ENCODE data around the gene TRRAP.

Gene TRRAP

DNA sequence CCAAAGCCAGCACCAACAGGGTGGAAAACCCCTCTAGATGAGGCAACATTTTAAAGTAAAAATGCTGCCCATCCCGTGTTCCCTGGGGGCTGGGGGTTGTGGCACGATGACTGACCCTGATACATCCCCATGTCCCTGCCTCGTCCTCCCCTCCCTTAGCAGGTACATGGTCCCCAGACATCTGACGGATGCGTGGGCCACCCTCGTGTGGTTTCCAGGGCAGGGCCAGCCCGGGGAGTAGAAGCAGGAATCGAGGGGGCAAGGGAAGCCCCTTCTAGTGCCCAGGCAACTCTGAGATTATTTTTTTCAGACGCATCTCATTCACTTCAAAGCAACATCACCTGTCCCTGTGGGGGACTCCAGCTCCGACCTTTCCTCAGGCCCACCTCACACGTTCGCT is 12.0 kb upstream of the TRRAP start:
- TF ChIP-seq, protein P1, sequence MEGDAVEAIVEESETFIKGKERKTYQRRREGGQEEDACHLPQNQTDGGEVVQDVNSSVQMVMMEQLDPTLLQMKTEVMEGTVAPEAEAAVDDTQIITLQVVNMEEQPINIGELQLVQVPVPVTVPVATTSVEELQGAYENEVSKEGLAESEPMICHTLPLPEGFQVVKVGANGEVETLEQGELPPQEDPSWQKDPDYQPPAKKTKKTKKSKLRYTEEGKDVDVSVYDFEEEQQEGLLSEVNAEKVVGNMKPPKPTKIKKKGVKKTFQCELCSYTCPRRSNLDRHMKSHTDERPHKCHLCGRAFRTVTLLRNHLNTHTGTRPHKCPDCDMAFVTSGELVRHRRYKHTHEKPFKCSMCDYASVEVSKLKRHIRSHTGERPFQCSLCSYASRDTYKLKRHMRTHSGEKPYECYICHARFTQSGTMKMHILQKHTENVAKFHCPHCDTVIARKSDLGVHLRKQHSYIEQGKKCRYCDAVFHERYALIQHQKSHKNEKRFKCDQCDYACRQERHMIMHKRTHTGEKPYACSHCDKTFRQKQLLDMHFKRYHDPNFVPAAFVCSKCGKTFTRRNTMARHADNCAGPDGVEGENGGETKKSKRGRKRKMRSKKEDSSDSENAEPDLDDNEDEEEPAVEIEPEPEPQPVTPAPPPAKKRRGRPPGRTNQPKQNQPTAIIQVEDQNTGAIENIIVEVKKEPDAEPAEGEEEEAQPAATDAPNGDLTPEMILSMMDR (IDR thresholded peaks at IDR 0.05; ENCODE audit: low read length), result no peak
- TF ChIP-seq EZH2phosphoT487 (IDR thresholded peaks at IDR 0.05; ENCODE audit: low read length) (no peak), EZH2 (optimal IDR thresholded peaks at IDR 0.05; ENCODE audit: low read depth, low read length) (no peak)
- H3K79me2 ChIP-seq (ENCODE audit: low read length), result no peaks in the 10 kb centered on the region
- no peak overlapping the region for H3K9ac ChIP-seq (ENCODE audit: low read length)
- no peaks in the 10 kb centered on the region for H3K4me1 ChIP-seq (ENCODE audit: low read length)
- H3K9me3 ChIP-seq (replicated peaks; ENCODE audit: insufficient read depth, low read length), result no peaks in the 10 kb centered on the region
- no peak overlapping the region for H3K4me2 ChIP-seq (ENCODE audit: low read depth, low read length)
- no peaks in the 10 kb centered on the region for H4K20me1 ChIP-seq (ENCODE audit: insufficient read depth, low read length)
- no peaks in the 10 kb centered on the region for H3K36me3 ChIP-seq (replicated peaks; ENCODE audit: insufficient read depth, low read length)
- H3K27me3 ChIP-seq (replicated peaks; ENCODE audit: insufficient read depth, low read length), result peaks cover 20% of the 10 kb centered on the region
- no peaks in the 10 kb centered on the region for H3K9me2 ChIP-seq (replicated peaks; ENCODE audit: insufficient read depth, low read length)
- no peak for DNase-seq
- no peak overlapping the region for H3K27ac ChIP-seq (ENCODE audit: low read length)
- H2AFZ ChIP-seq (ENCODE audit: low read length), result no peak overlapping the region
- H3K4me3 ChIP-seq (ENCODE audit: low read length), result no peak overlapping the region
- no peaks in the 10 kb centered on the region for H3F3A ChIP-seq (ENCODE audit: insufficient read depth, low read length)

DNA sequence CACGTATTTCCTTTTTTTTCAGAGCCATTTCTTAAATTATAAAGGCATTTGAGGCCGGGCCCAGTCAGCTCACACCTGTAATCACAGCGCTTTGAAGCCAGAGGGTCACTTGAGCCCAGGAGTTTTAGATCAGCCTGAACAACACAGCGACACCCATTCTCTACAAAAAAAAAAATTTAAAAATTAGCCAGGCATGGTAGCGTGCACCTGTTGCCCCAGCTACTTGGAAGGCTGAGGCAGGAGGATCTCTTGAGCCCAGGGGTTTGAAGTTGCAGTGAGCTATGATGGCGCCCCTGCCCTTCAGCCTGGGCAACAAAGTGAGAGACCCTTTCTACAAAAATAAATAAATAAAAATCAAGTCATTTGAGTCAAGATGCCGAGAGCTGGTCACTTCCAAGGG is 11.6 kb upstream of the TRRAP start:
- H3K4me3 ChIP-seq (ENCODE audit: low read length), result no peak overlapping the region
- TF ChIP-seq, protein P1 (IDR thresholded peaks at IDR 0.05; ENCODE audit: low read length), result no peak
- TF ChIP-seq EZH2 (optimal IDR thresholded peaks at IDR 0.05; ENCODE audit: low read depth, low read length) (no peak), EZH2phosphoT487 (IDR thresholded peaks at IDR 0.05; ENCODE audit: low read length) (no peak)
- H3K4me1 ChIP-seq (ENCODE audit: low read length), result no peaks in the 10 kb centered on the region
- peaks cover 20% of the 10 kb centered on the region for H3K27me3 ChIP-seq (replicated peaks; ENCODE audit: insufficient read depth, low read length)
- no peaks in the 10 kb centered on the region for H3K9me3 ChIP-seq (replicated peaks; ENCODE audit: insufficient read depth, low read length)
- no peak overlapping the region for H3K4me2 ChIP-seq (ENCODE audit: low read depth, low read length)
- H3K79me2 ChIP-seq (ENCODE audit: low read length), result no peaks in the 10 kb centered on the region
- no peaks in the 10 kb centered on the region for H4K20me1 ChIP-seq (ENCODE audit: insufficient read depth, low read length)
- no peak overlapping the region for H3K27ac ChIP-seq (ENCODE audit: low read length)
- DNase-seq, result no peak
- H3K36me3 ChIP-seq (replicated peaks; ENCODE audit: insufficient read depth, low read length), result no peaks in the 10 kb centered on the region
- H3K9ac ChIP-seq (ENCODE audit: low read length), result no peak overlapping the region
- H3F3A ChIP-seq (ENCODE audit: insufficient read depth, low read length), result no peaks in the 10 kb centered on the region
- no peak overlapping the region for H2AFZ ChIP-seq (ENCODE audit: low read length)
- H3K9me2 ChIP-seq (replicated peaks; ENCODE audit: insufficient read depth, low read length), result no peaks in the 10 kb centered on the region

DNA sequence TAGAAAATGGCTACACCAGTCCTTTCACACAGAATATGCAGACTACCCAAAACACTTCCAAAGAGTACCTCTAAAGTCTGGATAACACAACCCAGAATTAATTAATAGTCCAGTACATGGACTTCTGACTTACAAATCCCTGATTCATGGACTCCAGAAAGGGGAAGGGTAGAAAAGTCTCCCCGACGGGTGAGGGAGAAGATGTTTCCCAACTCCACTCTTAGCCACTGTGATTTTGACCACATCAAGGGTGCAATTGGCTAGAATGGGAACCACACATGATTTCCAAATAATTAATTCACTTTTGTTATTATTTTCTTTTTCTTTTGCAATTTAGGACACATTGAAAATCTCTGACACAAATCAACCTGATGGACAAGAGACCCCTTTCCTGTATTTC is 9.9 kb upstream of the TRRAP start:
- no peaks in the 10 kb centered on the region for H3K4me1 ChIP-seq (ENCODE audit: low read length)
- no peak overlapping the region for H3K9ac ChIP-seq (ENCODE audit: low read length)
- no peak overlapping the region for H3K27ac ChIP-seq (ENCODE audit: low read length)
- H3F3A ChIP-seq (ENCODE audit: insufficient read depth, low read length), result no peaks in the 10 kb centered on the region
- TF ChIP-seq EZH2 (optimal IDR thresholded peaks at IDR 0.05; ENCODE audit: low read depth, low read length) (no peak), EZH2phosphoT487 (IDR thresholded peaks at IDR 0.05; ENCODE audit: low read length) (no peak)
- TF ChIP-seq, protein P1 (IDR thresholded peaks at IDR 0.05; ENCODE audit: low read length), result no peak
- peaks cover 20% of the 10 kb centered on the region for H3K27me3 ChIP-seq (replicated peaks; ENCODE audit: insufficient read depth, low read length)
- no peak overlapping the region for H3K4me2 ChIP-seq (ENCODE audit: low read depth, low read length)
- no peaks in the 10 kb centered on the region for H4K20me1 ChIP-seq (ENCODE audit: insufficient read depth, low read length)
- no peak for DNase-seq
- no peak overlapping the region for H2AFZ ChIP-seq (ENCODE audit: low read length)
- no peaks in the 10 kb centered on the region for H3K9me3 ChIP-seq (replicated peaks; ENCODE audit: insufficient read depth, low read length)
- H3K79me2 ChIP-seq (ENCODE audit: low read length), result no peaks in the 10 kb centered on the region
- no peak overlapping the region for H3K4me3 ChIP-seq (ENCODE audit: low read length)
- H3K9me2 ChIP-seq (replicated peaks; ENCODE audit: insufficient read depth, low read length), result no peaks in the 10 kb centered on the region
- H3K36me3 ChIP-seq (replicated peaks; ENCODE audit: insufficient read depth, low read length), result no peaks in the 10 kb centered on the region

All from MM.1S (cell line).